Suprapubic skin (tissue), 4 donors: ENCODE measurements around the gene PITHD1.

Experiments
- CTCF ChIP-seq, 2 donors: fragments of 200-600 bp in 1 of 2; fragments of 450-650 bp in 1 of 2; sonication (generic) in 1 of 2; IDR thresholded peaks; one replicate each; pipeline ENCODE4 v1.5.1; 2016 to 2019; ENCODE audit warnings: antibody characterized with exemption in 2 of 2, mild to moderate bottlenecking in 1 of 2, moderate library complexity in 1 of 2
- EP300 ChIP-seq: sonication (generic); formaldehyde crosslinking; IDR thresholded peaks from one replicate; pipeline ENCODE4 v1.6.1; 2017; ENCODE audit warnings: antibody characterized with exemption
- POLR2A ChIP-seq, 2 donors: fragments of 450-650 bp; IDR thresholded peaks; one replicate each; pipeline ENCODE4 v1.6.1; 2017; ENCODE audit warnings: antibody characterized with exemption in 2 of 2, mild to moderate bottlenecking in 2 of 2, moderate library complexity in 2 of 2
- POLR2AphosphoS5 ChIP-seq, 3 donors: sonication (generic); formaldehyde crosslinking; IDR thresholded peaks; one replicate each; pipeline ENCODE4 v1.6.1; 2017; ENCODE audit warnings: antibody characterized with exemption in 3 of 3

GRCh38 chr1:23836037-23836436, 57.8 kb downstream of the PITHD1 start:
- no peak for TF ChIP-seq POLR2A (IDR thresholded peaks at IDR 0.05)
- TF ChIP-seq CTCF (IDR thresholded peaks at IDR 0.05) = no peak
- TF ChIP-seq EP300 = no peak
- TF ChIP-seq POLR2AphosphoS5 (IDR thresholded peaks at IDR 0.05) = no peak
